A204.1 (cell line): Measurements from ENCODE around the gene SLC29A2.
"Not testable (repeated sequence)": the region's sequence is repeated elsewhere in the genome, so short reads cannot be mapped to it uniquely, and the experiment has no call there.

ENCODE experiments used
- FAIRE-seq: peaks from 2 replicates; lab custom pipeline; 2012; peaks lifted over from hg19 to GRCh38; lab: Jason Lieb, UNC

Gene SLC29A2

DNA sequence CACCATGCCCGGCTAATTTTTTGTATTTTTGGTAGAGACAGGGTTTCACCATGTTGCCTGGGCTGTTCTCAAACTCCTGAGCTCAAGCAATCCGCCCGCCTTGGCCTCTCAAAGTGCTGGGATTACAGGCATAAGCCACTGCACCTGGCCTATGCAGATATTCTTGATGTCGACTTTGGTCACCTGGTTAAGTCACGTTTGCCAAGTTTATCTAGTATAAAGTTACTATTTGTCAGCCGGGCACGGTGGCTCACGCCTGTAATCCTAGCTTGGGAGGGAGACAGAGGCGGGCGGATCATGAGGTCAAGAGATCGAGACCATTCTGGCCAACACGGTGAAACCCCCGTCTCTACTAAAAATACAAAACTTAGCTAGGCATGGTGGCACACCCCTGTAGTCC is 12.8 kb upstream of the SLC29A2 start:
- FAIRE-seq, result not testable (repeated sequence)

DNA sequence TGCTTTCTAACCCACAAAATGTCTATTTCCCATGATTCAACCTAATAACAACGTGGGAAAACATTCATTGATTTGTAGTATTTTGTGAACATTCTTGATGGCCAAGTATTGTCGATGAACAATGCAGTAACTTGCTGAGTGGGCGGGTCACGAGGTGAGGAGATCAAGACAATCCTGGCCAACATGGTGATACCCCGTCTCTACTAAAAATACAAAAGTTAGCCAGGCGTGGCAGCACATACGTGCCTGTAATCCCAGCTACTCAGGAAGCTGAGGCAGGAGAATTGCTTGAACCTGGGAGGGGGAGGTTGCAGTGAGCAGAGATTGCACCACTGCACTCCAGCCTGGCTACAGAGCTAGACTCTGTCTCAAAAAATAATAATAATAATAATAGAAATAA is 8.7 kb upstream of the SLC29A2 start:
- FAIRE-seq, result not testable (repeated sequence)

DNA sequence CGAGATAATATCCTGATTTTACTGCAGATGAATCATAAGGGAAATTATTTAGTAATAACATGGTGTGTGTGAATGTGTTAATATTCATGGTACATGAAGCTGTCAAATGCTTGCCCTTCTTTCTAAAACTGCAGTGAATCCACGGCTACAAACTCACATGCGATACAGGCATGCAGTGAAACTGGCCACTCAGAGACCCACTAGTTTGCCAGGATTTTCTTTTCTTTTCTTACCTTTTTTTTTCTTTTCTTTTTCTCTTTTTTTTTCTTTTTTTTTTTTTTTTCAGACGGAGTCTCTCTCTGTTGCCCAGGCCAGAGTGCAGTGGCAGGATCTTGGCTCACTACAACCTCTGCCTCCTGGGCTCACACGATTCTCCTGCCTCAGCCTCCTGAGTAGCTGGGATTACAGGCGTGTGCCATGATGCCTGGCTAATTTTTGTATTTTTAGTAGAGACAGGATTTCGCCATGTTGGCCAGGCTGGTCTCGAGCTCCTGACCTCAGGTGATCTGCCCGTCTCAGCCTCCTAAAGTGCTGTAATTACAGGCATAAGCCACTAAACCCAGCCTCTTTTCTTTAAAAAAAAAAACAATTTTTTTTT is 2.2 kb upstream of the SLC29A2 start:
- not testable (repeated sequence) for FAIRE-seq

DNA sequence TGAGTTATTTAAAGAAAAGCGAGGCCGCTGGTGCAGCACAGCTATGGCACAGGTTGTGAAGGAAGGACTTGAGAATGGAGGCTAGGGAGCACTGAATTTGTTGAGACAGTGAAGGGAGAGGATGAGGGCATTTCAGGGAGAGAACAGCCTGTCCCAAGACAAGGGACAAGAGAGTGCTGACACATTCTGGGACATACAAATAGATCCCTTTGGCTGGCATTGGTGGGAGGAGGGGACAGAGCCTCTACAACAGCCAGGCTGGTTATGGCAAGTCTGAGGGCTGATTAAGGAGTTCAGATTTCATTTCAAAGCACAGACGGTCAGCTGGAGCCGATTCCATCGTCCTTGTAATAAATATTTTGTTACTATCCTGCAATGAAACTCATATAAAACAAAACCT is 1.7 kb upstream of the SLC29A2 start:
- no peak for FAIRE-seq

DNA sequence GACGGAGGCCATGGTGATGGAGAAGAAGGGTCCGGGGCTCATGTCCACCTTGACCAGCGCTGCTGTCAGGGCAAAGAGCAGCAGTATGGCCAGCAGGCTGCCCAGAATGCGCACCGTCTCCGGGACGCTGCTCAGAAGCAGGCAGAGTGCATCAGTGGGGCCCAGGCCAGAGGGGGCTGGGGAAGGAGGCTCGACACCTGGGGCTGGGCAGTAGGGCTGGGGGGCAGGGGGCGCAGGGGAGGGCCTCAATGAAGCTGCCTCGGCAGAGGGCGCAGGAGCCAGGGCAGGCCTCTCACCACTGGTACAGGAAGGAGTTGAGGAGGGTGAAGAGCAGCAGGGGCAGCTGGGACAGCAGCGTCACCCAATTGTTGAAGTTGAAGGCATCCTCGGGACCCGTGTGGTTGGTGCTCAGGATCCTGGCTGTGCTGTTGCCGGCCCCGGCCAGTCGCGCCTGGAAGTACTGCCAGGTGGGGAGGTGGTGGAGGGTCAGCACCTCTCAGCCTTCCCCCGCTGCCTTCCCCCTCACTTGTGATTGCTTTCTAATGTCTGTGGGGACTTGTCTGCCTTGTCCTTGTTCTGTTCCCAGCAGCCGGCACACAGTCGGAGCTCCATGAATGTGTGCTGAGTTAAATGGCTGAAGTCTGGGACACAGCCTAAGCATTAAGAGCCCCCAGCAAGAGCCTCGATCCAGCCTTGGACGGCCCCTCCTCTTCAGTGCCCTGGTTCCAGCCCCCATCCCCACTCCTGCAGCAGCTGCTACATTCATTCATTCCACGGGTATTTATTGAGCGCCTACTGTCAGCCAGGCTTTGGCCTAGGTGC is 2.3 kb downstream of the SLC29A2 start:
- FAIRE-seq, result no peak

DNA sequence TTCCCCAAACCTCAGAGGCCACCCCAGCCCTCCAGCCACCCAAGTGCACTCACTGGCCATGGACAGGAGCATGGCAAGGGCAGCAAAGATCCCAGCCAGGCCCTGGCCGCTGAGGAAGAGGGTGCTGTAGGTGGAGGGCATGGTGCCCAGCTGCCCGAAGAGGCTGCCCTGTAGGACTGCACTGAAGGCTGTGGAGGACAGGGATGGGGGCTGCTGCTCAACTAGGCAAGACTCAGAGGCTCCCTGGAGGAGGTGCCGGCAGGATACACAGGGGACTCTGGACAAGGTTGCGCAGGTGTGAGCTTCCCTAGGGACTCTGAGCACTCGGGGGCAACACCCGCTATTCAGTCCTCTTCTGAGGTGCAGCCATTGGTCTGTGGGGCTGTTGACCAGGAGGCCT is 3.1 kb downstream of the SLC29A2 start:
- no peak for FAIRE-seq

DNA sequence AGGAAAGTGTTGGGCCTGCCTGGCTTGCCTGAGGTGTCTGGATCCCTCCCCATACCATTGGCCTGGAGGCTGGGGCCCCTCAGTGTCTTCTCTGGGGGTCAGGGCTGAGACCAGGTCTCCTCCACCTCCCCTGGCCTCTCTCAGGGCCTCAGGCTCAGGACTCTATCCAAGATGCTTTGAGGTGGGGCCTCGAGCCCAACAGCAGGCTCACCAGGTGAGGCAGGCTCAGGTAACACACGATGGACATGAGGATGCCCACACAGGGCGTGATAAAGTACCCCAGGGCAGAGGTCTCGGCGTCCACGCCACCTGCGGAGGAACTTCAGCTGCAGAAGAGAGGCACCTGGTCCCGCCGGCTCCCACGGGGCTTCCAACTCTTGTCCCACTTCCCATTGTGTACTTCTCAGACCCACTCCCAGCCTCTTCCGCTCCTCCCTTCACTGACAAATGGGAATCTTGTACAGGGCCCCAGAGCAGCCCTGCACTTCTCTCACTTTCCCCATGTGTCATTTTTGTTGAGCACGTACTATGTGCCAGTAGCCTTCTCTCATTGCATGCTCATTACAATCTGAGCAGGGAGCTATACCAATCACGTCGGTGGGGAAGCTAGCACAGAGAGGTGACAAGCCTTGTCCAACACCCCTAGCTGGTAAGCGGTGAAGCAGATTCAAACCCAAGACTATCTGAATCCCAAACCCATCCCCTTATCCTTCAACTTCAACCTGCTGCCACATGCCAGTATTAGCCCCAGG is 3.8 kb downstream of the SLC29A2 start:
- FAIRE-seq, result no peak

DNA sequence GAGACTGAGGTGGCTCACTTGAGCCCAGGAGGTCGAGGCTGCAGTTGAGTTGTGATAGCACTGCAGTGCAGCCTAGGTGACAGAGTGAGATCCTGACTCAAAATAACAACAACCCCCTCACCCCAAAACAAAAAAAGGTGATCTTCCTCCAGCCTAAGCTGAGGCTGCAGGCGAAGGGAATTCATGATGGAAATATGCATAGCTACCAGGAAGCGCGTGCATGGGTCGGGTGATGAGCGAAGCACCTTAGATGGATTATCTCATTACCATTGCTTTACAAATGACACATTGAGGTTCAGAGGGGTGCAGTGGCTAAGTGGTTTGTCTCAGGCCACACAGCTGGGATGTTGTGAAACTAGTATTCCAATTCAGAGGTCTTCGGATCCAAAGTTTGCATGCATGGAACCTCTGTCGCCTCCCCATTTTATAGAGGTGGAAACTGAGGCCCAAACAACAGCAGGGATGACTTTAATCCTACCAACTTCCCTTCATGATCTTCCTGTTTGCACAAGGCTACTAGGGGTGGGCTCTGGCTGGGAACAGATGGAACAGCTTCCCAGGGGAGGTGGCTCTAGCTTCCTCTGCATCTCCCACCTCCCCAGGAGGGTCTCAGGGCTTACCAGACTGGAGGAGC is 4.6 kb downstream of the SLC29A2 start:
- no peak for FAIRE-seq

DNA sequence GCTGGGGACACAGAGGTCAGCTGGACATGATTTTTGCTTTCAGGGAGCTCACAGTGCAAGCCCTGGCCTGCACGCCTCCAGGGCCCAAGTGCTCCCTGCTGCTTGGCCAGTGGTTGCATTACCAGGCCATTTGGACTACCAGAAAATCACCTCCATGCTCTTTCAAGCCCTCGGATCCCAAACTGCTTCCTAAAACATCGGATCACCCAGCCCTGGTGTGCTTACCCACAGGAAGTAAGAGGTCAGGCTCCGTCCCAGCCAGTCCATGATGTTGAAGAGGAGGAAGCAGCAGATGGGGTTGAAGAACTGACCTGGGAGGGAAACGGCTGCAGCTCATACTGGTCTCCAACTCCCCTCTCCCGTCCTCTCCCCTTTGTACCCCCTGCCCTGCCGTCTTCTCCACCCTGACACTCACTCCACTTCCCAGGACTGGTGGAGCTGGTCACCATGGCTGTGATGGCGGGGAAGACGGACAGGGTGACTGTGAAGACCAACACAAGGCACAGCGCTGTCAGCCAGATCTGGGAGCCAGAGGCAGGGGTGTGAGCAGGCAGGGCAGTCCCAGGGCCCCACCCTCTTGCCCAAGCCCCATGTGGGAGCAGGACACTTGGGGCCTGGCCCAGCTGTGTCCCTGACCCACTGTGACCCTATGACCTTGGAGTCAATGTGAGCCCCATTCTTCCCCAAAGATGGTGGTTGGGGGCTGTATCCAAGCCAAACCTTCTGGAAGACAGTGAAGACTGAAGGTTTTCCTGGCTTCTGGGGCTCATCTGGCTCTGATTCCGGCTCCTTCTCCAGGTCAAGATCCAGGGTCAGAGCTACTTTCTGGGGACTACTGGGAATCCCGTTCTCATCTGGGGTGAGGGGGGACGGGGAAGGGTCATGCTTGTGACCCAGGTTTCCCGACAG is 5.6 kb downstream of the SLC29A2 start:
- no peak for FAIRE-seq

DNA sequence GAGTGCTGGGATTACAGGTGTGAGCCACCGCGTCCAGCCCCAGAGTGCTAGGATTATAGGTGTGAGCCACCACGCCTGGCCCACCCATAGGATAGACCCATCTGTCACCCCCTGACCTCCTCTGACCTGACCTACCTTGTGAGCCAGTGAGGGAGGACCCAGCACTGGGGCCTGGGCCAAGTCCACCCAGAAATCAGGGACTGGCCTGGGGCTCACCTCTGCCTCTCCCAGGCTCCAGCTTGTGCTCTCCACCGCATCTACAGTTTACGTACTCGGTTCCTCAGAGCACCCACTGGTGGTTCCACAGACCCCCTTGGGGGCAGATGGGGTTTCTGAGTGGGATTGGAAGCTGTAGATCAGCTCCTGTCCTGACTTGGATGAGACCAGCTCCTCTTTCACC is 6.4 kb downstream of the SLC29A2 start:
- no peak for FAIRE-seq

DNA sequence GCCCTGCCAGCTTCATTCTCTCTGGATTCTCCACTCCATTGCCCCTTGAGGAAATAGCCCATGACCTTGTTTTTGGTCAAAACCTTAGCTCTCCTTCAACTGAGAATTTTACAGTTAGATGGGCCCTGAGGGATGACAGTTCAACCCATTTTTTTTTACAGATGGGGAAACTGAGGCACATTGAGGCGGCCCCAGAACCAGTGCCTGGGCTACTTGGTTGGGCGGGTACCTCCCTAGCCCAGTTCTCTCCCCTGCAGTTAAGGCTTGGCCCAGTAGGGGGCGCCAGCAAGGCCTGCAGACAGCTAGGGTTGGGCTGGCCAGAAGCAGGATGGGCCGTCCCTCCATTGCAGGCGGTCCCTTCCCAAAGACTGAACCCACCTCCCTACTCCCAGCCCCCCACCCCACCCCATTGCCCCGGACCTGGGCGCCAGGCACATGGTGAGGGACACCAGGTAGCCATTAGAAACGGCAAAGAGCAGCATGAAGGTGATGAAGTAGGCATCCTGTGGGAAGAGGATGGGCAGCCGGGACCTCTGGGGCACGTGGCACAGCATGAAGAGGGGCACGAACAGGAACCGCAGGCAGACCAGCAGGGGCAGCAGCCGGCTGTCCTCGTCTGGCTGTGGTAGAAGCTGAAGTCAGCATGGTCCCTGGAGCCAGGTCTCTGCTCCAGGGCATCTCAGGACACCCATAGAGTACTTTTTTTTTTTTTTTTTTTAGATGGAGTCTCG is 7.6 kb downstream of the SLC29A2 start:
- no peak for FAIRE-seq

DNA sequence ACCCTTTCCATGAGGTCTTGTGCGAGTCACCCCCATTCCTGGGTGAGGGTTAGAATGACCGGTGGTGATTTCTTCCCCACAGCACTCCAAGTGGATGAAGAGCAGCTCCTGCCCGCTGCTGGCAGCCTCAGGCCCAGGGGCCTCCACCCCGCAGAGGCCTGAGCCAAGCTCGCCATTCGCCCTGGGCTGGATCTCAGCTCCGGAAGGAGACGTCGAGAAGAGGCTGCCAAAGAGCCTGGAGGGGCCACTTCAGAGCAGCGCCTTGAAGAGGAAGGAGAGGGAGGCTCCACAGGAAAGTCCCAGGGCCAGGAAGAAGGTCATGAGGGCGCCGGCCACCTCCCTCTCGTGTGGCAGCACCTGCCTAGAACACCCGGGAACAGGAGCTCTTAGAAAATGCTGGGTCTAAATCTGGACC is 8.4 kb downstream of the SLC29A2 start:
- FAIRE-seq, result no peak

DNA sequence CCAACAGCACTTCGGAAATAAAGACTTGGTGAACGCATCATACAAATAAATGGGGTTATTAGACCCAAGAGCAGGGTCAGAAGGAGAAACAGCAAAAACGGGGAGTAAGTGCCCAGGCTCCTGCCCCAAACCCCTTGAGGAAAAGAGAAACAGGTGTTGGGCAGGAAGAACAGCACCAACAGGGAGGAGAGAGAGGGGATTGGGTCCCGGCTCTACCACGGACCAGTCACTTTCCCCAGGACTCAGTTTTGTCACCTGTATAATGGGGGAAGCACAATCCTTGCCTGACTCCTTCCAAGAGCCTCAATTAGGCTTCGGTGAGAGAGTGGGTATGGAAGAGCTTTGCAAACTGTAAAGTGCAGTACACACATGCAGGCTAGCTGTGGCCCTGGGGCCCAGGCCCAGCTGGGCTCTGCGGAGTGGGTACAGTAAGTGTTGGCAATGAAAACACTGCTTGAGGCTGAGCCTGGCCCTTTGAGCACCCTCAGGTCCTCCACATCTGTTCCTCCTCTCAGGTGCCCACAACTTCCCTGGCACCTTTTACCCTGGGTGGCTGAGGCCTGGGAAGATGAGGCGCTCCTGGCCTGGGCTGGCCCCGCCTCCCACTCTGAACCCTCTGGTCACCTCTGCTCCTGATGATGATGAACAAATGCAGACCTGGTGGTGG is 8.9 kb downstream of the SLC29A2 start:
- no peak for FAIRE-seq

DNA sequence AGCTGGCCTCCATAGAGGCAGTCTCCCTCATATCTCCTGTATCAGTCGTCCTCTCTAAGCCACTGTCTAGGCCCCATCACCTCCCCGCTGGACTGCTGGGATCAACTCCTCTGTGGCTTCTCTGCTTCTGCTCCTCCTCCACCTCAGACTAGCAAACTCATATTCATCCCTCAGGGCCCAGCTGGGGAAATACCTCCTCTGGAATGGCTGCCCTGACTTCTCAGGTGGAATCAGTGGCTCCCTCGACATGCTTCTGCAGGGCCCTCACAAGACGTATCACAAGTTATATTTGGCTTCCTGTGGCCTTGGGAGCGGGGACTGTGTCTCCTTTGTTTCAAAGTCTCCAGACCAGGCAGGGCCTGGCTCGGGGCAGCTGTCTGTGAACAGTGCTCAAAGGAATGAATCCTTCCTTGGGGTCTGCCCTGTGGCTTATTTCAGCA is 10.0 kb downstream of the SLC29A2 start:
- FAIRE-seq, result no peak

DNA sequence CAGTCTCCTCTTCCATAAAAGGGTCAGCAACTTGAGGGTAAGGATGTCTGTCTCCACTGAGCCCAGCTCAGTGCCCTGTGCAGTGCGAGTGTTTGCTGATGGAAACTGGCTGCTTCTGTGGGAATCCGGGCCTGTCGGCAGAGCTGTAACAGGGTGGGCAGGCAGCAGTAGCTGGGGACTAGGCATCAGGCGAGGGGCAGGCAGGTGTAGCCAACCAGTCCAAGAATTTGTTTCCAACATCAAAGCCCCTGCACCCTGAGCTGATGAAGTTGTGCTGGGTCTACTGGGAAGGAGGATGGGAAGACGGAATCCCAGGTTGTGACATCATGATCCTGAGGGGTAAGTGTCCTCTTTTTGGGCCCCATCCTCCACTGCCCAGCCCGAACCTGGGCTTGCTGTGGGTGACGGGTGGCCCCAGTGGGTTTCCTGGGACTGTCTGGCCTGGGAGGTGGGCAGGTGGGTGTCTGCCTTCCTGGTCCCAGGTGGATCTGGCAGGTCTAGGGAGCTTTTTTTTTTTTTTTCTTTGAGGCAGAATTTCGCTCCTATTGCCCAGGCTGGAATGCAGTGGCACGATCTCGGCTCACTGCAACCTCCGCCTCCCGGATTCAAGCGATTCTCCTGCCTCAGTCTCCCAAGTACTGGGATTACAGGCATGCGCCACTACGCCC is 11.0 kb downstream of the SLC29A2 start:
- no peak for FAIRE-seq

DNA sequence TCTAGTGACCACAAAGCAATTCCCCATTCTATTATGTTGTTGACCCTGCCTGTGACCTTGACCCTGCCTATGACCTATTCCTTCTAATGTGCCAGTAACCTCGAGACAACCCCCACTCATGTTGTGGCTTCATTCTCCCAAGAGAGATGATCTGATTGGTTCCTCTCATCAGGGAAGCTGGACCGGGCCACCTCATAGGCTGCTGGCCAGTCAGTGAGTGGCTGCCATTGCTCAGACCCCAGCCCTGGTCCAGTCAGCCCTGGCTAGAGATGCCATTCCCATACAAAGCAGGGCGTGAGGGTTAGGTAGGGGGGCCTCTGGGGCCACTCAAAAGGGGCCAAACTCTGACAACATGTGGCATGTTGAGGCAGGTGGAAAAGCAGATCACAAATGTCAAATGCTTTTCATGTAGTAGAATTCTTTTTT is 11.9 kb downstream of the SLC29A2 start:
- no peak for FAIRE-seq

DNA sequence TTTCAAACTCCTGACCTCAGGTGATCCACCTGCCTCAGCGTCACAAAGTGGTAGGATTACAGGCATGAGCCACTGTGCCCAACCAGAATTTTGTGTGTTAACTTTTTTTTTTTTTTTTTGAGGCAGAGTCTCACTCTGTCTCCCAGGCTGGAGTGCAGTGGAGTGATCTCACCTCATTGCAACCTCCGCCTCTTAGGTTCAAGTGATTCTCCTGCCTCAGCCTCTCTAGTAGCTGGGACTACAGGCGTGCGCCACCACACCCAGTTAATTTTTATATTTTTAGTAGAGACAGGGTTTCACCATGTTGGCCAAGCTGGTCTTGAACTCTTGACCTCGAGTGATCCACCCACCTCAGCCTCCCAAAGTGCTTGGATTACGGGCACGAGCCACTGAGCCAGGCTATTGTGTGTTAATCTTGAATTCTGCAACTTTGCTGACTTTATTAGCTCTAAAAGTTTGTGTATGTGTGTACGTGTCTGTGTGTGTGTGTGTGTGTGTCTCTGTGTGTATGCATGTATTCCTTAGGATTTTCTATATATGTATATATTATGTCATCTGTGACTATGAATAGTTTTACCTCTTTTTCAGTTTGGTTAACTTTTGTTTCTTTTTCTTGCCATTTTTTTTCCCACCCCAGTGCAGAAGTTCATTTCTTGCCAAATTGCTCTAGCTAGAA is 20.9 kb downstream of the SLC29A2 start:
- FAIRE-seq, result not testable (repeated sequence)

DNA sequence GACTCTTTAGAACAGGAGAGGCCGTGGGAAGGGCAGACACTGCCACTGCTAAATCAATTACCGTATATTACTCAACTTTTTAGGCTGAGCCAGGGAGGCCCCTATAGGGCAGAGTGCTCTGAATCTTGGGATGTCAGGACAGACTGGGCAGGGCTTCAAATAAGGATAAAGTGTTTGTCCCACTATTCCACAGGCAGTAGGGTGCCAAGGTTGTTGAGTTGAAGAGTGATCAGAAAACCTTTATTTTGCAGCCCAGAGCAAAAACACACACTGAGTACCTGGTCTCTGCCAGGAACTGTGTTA is 22.5 kb downstream of the SLC29A2 start:
- no peak for FAIRE-seq
